ENCODE results near the gene BARHL1.

- TF ChIP-seq ZNF114 (CRISPR knock-in tag; IDR thresholded peaks at IDR 0.05) (no peak), EZH2 (IDR thresholded peaks at IDR 0.05; ENCODE audit: low read depth, unreplicated experiment) (no peak), POLR2AphosphoS5 (IDR thresholded peaks at IDR 0.05; ENCODE audit: low read depth) (no peak), STAT1 (IDR thresholded peaks at IDR 0.05; ENCODE audit: unreplicated experiment) (no peak), JUNB (IDR thresholded peaks at IDR 0.05; ENCODE audit: unreplicated experiment) (no peak), REST (IDR thresholded peaks at IDR 0.05; ENCODE audit: unreplicated experiment) (no peak), CREB1 (CRISPR knock-in tag; IDR thresholded peaks at IDR 0.05; ENCODE audit: low read depth) (no peak), ZNF331 (CRISPR knock-in tag; IDR thresholded peaks at IDR 0.05; ENCODE audit: low read depth) (no peak), NANOG (IDR thresholded peaks at IDR 0.05; ENCODE audit: borderline replicate concordance) (no peak)
- TF ChIP-seq, protein P1, sequence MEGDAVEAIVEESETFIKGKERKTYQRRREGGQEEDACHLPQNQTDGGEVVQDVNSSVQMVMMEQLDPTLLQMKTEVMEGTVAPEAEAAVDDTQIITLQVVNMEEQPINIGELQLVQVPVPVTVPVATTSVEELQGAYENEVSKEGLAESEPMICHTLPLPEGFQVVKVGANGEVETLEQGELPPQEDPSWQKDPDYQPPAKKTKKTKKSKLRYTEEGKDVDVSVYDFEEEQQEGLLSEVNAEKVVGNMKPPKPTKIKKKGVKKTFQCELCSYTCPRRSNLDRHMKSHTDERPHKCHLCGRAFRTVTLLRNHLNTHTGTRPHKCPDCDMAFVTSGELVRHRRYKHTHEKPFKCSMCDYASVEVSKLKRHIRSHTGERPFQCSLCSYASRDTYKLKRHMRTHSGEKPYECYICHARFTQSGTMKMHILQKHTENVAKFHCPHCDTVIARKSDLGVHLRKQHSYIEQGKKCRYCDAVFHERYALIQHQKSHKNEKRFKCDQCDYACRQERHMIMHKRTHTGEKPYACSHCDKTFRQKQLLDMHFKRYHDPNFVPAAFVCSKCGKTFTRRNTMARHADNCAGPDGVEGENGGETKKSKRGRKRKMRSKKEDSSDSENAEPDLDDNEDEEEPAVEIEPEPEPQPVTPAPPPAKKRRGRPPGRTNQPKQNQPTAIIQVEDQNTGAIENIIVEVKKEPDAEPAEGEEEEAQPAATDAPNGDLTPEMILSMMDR (conservative IDR thresholded peaks at IDR 0.05; ENCODE audit: low read depth in 2 of 2), result no peak
Measured at GRCh38 chr9:132555528-132555927, 26.9 kb upstream of the BARHL1 start.
